GM12878 (cell line): ENCODE data around the gene KNTC1. TPM values are rescaled to one million over a fixed set of nuclear protein-coding genes. Genes with fewer than 3 reads are reported as not detected.
"Not testable (repeated sequence)": the region's sequence is repeated elsewhere in the genome, so short reads cannot be mapped to it uniquely, and the experiment has no call there.

Source experiments
- ATAC-seq: fragments of 200-7000 bp; cut with Tn5 transposase; 3 replicates; pipeline ENCODE4 v1.9.1; 2020; ENCODE audit warnings: mild to moderate bottlenecking, moderate library complexity
- BruUV-seq: library from RNA; stranded (reverse); fragments of 400-500 nt; replicated peaks from 2 replicates; lab custom pipeline; 2021; lab: Mats Ljungman, UMichigan
- CTCF ChIA-PET: fragments of 300-600 bp; sonication (Branson Sonifier 250); formaldehyde crosslinking; extraction: SDS; loops from one replicate; lab custom pipeline; 2021; ENCODE audit warnings: inconsistent platforms; lab: Yijun Ruan, JAX
- POLR2A ChIA-PET: fragments of 350-600 bp; formaldehyde crosslinking; extraction: SDS; loops from one replicate; lab custom pipeline; 2021; ENCODE audit warnings: inconsistent platforms; lab: Charles Lee
- RAD21 ChIA-PET: fragments of 300-600 bp; sonication (Branson Sonifier 250); formaldehyde crosslinking; loops from one replicate; lab custom pipeline; 2023; ENCODE audit warnings: antibody characterized with exemption; ENCODE audit not compliant: unreplicated experiment; lab: Charles Lee
- SMC1A ChIA-PET: fragments of 300-600 bp; sonication (Branson Sonifier 250); formaldehyde crosslinking; loops from one replicate; lab custom pipeline; 2023; ENCODE audit not compliant: unreplicated experiment, uncharacterized antibody; lab: Charles Lee
- DNase-seq: peaks from one replicate; pipeline ENCODE4 v3.0.0-alpha.2; 2011; ENCODE audit warnings: low read depth, low spot score
- FAIRE-seq: peaks from 3 replicates; lab custom pipeline; 2011; peaks lifted over from hg19 to GRCh38; lab: Jason Lieb, UNC
- H2AFZ ChIP-seq: 2 replicates; pipeline ENCODE4 v1.6.0; 2011; ENCODE audit warnings: low read depth, low read length, control low read depth; ENCODE audit not compliant: control insufficient read depth
- H3K27ac ChIP-seq: 2 replicates; pipeline ENCODE4 v1.5.1; 2011; ENCODE audit warnings: control low read depth; ENCODE audit not compliant: control insufficient read depth, insufficient read depth
- H3K27me3 ChIP-seq, 2 experiments: replicated peaks in 1 of 2; 2 replicates each; pipeline versions ENCODE4 v1.6.0 to v1.6.1; 2011; ENCODE audit warnings: low read length in 1 of 2; ENCODE audit not compliant: control insufficient read depth in 2 of 2, insufficient read depth in 2 of 2
- H3K36me3 ChIP-seq, 2 experiments: 2 replicates each; pipeline ENCODE4 v1.5.1; 2011; ENCODE audit warnings: low read length in 1 of 2; ENCODE audit not compliant: control insufficient read depth in 2 of 2, insufficient read depth in 2 of 2
- H3K4me1 ChIP-seq: 2 replicates; pipeline ENCODE4 v1.6.1; 2011; ENCODE audit warnings: mild to moderate bottlenecking, low read length, moderate library complexity, mixed read lengths; ENCODE audit not compliant: control insufficient read depth, insufficient read depth
- H3K4me2 ChIP-seq: 2 replicates; pipeline ENCODE4 v1.6.0; 2011; ENCODE audit warnings: control low read depth; ENCODE audit not compliant: control insufficient read depth, insufficient read depth
- H3K4me3 ChIP-seq: fragments of 200-600 bp; sonication (generic); 2 replicates; pipeline ENCODE4 v1.5.1; 2016
- H3K79me2 ChIP-seq: 2 replicates; pipeline ENCODE4 v1.6.0; 2011; ENCODE audit warnings: low read length; ENCODE audit not compliant: control insufficient read depth, insufficient read depth
- H3K9ac ChIP-seq: 2 replicates; pipeline ENCODE4 v1.8.0; 2011; ENCODE audit warnings: low read length, control low read depth, mixed read lengths; ENCODE audit not compliant: control insufficient read depth, insufficient read depth
- H3K9me3 ChIP-seq: replicated peaks from 3 replicates; pipeline ENCODE4 v1.5.1; 2011; ENCODE audit warnings: mild to moderate bottlenecking, low read length; ENCODE audit not compliant: control insufficient read depth, insufficient read depth
- H4K20me1 ChIP-seq: 2 replicates; pipeline ENCODE4 v1.6.0; 2011; ENCODE audit not compliant: control insufficient read depth, insufficient read depth
- CHD2 ChIP-seq: IDR thresholded peaks from 2 replicates; pipeline ENCODE4 v1.6.1; 2011; ENCODE audit warnings: low read depth, low read length, improper control_type of control experiment, borderline replicate concordance
- CREM ChIP-seq: IDR thresholded peaks from 2 replicates; pipeline ENCODE4 v1.6.1; 2014; ENCODE audit warnings: antibody characterized with exemption, low read depth
- DPF2 ChIP-seq: fragments of 450-650 bp; IDR thresholded peaks from 2 replicates; pipeline ENCODE4 v1.6.1; 2017; ENCODE audit warnings: mild to moderate bottlenecking
- FOXK2 ChIP-seq: fragments of 450-650 bp; IDR thresholded peaks from 2 replicates; pipeline ENCODE4 v1.6.1; 2017; ENCODE audit warnings: mild to moderate bottlenecking, moderate library complexity
- FOXM1 ChIP-seq: IDR thresholded peaks from 2 replicates; pipeline ENCODE4 v1.6.1; 2012; ENCODE audit warnings: low read depth, mild to moderate bottlenecking, inconsistent platforms, low read length, moderate library complexity
- GATAD2B ChIP-seq: fragments of 450-650 bp; conservative IDR thresholded peaks from 2 replicates; pipeline ENCODE4 v1.6.1; 2017; ENCODE audit warnings: low read depth, mild to moderate bottlenecking, moderate library complexity
- JUND ChIP-seq: IDR thresholded peaks from 2 replicates; pipeline ENCODE4 v1.6.1; 2012; ENCODE audit warnings: low read depth, mild to moderate bottlenecking, low read length, improper control_type of control experiment, moderate library complexity
- NRF1 ChIP-seq: conservative IDR thresholded peaks from 2 replicates; pipeline ENCODE4 v1.6.1; 2011; ENCODE audit warnings: mild to moderate bottlenecking, low read depth, low read length, improper control_type of control experiment
- POLR2A ChIP-seq: IDR thresholded peaks from 2 replicates; pipeline ENCODE4 v1.6.1; 2011; ENCODE audit warnings: low read depth, mild to moderate bottlenecking, low read length
- SIX5 ChIP-seq: IDR thresholded peaks from 2 replicates; pipeline ENCODE4 v1.6.1; 2011; ENCODE audit warnings: mild to moderate bottlenecking, low read depth, low read length, moderate library complexity; ENCODE audit not compliant: severe bottlenecking
- ZNF207 ChIP-seq: fragments of 450-650 bp; IDR thresholded peaks from 2 replicates; pipeline ENCODE4 v1.6.1; 2014; ENCODE audit warnings: antibody characterized with exemption, mild to moderate bottlenecking, borderline replicate concordance
- ZNF622 ChIP-seq: fragments of 450-650 bp; IDR thresholded peaks from 2 replicates; pipeline ENCODE4 v1.6.1; 2017; ENCODE audit warnings: mild to moderate bottlenecking, inconsistent platforms
- ZSCAN29 ChIP-seq: fragments of 450-650 bp; IDR thresholded peaks from 2 replicates; pipeline ENCODE4 v1.6.1; 2017; ENCODE audit warnings: mild to moderate bottlenecking, moderate library complexity
- WGBS: methylation state at CpG from one replicate; pipeline ENCODE4 v1.1.6; 2016; ENCODE audit warnings: low lambda C conversion rate; ENCODE audit not compliant: insufficient replicate concordance, insufficient coverage; ENCODE audit errors: missing lambda C conversion rate; 5-methylcytosine and 5-hydroxymethylcytosine counted together
- in situ Hi-C: fragments of 300-500 bp; cut with MboI; formaldehyde crosslinking; loops from 9 replicates; pipeline ENCODE4 v1.14.3; 2018; ENCODE audit warnings: mixed read lengths
- intact Hi-C: fragments of 100-400 bp; cut with micrococcal nuclease; formaldehyde crosslinking; loops from one replicate; pipeline ENCODE4 v1.14.2; 2022; ENCODE audit not compliant: unreplicated experiment
- polyA plus RNA-seq, 11 experiments: library from polyadenylated mRNA; depleted of rRNA in 4 of 11; unstranded in 6 of 11; stranded (reverse) in 5 of 11; fragments of >200 nt; fragmentation: Nextera tagmentation in 4 of 11; fragmentation: Illumina TruSeq in 1 of 11; extraction: Ambion mirVana in 4 of 11; extraction: Trizol in 1 of 11; gene quantifications; 1 replicate in 1 of 11; 2 replicates in 10 of 11; pipeline versions ENCODE4 v1.2.1 to v1.2.3, GENCODE V29; 2011 to 2016; ENCODE audit warnings: inconsistent platforms in 2 of 11, missing spikeins in 2 of 11, low read depth in 1 of 11
- total RNA-seq, 4 experiments: library from RNA; depleted of rRNA in 3 of 4; stranded (reverse); fragments of >200 nt in 3 of 4; fragmentation: Illumina TruSeq in 1 of 4; extraction: Trizol in 1 of 4; gene quantifications; 2 replicates each; pipeline versions ENCODE4 v1.2.1 to v1.2.3, GENCODE V29; 2013 to 2021
- TF ChIP-seq, protein P1 (sequence below): IDR thresholded peaks from 2 replicates; pipeline ENCODE4 v1.6.1; 2012; ENCODE audit warnings: improper control_type of control experiment, low read depth, low read length; ENCODE audit not compliant: insufficient replicate concordance

Gene KNTC1
- total and polyA plus RNA-seq, 10 of the 15 experiments (the other 5 are each of a cell fraction or from before 2014, with no cell fraction given): 37.2 to 118 (median 76.3) TPM

DNA sequence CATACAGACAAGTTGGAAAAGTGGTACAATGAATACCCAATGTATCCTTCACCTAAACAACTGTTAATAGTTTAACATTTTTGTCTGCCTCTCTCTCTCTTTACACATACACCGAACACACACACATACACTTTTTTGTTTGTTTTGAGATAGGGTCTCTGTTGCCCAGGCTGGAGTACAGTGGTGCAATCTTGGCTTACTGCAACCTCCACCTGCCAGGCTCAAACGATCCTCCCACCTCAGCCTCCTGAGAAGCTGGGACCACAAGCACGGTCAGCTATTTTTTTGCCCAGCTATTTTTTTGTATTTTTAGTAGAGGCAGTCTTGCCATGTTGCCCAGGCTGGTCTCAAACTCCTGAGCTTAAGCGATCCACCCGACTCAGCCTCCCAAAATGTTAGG lies 43.1 kb upstream of the KNTC1 start:
- ChIA-PET POLR2A (interaction anchor here (0.7 to 1.0 kb wide), 2 partner anchors 8 to 12 kb away, joined by 3 read pairs; no protein-coding TSS in a partner anchor), RAD21 (interaction anchor here (0.7 to 1.0 kb wide), 2 partner anchors 47 to 66 kb away, joined by 3 read pairs; no protein-coding TSS in a partner anchor), SMC1A (no interaction called here), CTCF (interaction anchor here (0.6 to 3.5 kb wide), 4 partner anchors 11 to 290 kb away, joined by 3 to 13 read pairs (median 3); no protein-coding TSS in a partner anchor)
- Histone ChIP-seq H3K79me2 (no peaks in the 10 kb centered on the region; the same call in 1 of the 2 replicates), H2AFZ (no peak overlapping the region), H3K27me3 (no peaks in the 10 kb centered on the region), H3K9me3 (no peaks in the 10 kb centered on the region), H4K20me1 (no peaks in the 10 kb centered on the region), H3K4me1 (no peaks in the 10 kb centered on the region), H3K36me3 (peaks cover 3 to 24% of the 10 kb centered on the region in 2 experiments), H3K4me3 (no peak overlapping the region), H3K4me2 (no peak overlapping the region), H3K27ac (no peak overlapping the region), H3K9ac (no peak overlapping the region)
- DNase-seq: no peak
- ATAC-seq: no peak
- no peak for FAIRE-seq
- in situ Hi-C loops (no loop called here), intact Hi-C loops (no loop called here)
- no TSS peak for BruUV-seq
- TF ChIP-seq ZNF207: no peak
- TF ChIP-seq CREM: no peak
- no peak for TF ChIP-seq POLR2A
- TF ChIP-seq FOXM1: no peak
- no peak for TF ChIP-seq GATAD2B
- TF ChIP-seq SIX5: no peak
- TF ChIP-seq ZNF622: no peak
- TF ChIP-seq ZSCAN29: no peak
- no peak for TF ChIP-seq JUND
- TF ChIP-seq, protein P1, sequence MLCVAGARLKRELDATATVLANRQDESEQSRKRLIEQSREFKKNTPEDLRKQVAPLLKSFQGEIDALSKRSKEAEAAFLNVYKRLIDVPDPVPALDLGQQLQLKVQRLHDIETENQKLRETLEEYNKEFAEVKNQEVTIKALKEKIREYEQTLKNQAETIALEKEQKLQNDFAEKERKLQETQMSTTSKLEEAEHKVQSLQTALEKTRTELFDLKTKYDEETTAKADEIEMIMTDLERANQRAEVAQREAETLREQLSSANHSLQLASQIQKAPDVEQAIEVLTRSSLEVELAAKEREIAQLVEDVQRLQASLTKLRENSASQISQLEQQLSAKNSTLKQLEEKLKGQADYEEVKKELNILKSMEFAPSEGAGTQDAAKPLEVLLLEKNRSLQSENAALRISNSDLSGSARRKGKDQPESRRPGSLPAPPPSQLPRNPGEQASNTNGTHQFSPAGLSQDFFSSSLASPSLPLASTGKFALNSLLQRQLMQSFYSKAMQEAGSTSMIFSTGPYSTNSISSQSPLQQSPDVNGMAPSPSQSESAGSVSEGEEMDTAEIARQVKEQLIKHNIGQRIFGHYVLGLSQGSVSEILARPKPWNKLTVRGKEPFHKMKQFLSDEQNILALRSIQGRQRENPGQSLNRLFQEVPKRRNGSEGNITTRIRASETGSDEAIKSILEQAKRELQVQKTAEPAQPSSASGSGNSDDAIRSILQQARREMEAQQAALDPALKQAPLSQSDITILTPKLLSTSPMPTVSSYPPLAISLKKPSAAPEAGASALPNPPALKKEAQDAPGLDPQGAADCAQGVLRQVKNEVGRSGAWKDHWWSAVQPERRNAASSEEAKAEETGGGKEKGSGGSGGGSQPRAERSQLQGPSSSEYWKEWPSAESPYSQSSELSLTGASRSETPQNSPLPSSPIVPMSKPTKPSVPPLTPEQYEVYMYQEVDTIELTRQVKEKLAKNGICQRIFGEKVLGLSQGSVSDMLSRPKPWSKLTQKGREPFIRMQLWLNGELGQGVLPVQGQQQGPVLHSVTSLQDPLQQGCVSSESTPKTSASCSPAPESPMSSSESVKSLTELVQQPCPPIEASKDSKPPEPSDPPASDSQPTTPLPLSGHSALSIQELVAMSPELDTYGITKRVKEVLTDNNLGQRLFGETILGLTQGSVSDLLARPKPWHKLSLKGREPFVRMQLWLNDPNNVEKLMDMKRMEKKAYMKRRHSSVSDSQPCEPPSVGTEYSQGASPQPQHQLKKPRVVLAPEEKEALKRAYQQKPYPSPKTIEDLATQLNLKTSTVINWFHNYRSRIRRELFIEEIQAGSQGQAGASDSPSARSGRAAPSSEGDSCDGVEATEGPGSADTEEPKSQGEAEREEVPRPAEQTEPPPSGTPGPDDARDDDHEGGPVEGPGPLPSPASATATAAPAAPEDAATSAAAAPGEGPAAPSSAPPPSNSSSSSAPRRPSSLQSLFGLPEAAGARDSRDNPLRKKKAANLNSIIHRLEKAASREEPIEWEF: no peak
- TF ChIP-seq CHD2: no peak
- no peak for TF ChIP-seq DPF2
- no peak for TF ChIP-seq NRF1
- no peak for TF ChIP-seq FOXK2
- 94% methylated on average over 5 of the region's 5 CpGs for WGBS

GRCh38 chr12:122484385-122484784 lies 42.7 kb upstream of the KNTC1 start:
- H4K20me1 ChIP-seq, H3K79me2 ChIP-seq, H3K9me3 ChIP-seq, SMC1A ChIA-PET, H3K4me1 ChIP-seq, in situ Hi-C loops, DNase-seq, ATAC-seq, H3K9ac ChIP-seq, H3K27me3 ChIP-seq, H2AFZ ChIP-seq, H3K4me2 ChIP-seq, FAIRE-seq, intact Hi-C loops, H3K4me3 ChIP-seq, H3K27ac ChIP-seq: not testable (repeated sequence)
- ChIA-PET RAD21 (interaction anchor here (1.0 kb wide), 1 partner anchor 66 kb away, joined by 3 read pairs; no protein-coding TSS in a partner anchor), POLR2A (interaction anchor here (0.7 kb wide), 1 partner anchor 8 kb away, joined by 3 read pairs; no protein-coding TSS in a partner anchor), CTCF (interaction anchor here (0.6 to 3.5 kb wide), 4 partner anchors 10 to 290 kb away, joined by 3 to 13 read pairs (median 3); no protein-coding TSS in a partner anchor)
- peaks cover 3 to 28% of the 10 kb centered on the region in 2 experiments for H3K36me3 ChIP-seq
- TSS peak; percentile 15 for BruUV-seq
- WGBS: 100% methylated on average over 1 of the region's 1 CpG
